ENCODE data around the gene ACTR8. TPM values are rescaled to one million over a fixed set of nuclear protein-coding genes. Genes with fewer than 3 reads are reported as not detected.

Gene ACTR8
- total RNA-seq, 1 donor from 2014 or later = 34.2 TPM

DNA sequence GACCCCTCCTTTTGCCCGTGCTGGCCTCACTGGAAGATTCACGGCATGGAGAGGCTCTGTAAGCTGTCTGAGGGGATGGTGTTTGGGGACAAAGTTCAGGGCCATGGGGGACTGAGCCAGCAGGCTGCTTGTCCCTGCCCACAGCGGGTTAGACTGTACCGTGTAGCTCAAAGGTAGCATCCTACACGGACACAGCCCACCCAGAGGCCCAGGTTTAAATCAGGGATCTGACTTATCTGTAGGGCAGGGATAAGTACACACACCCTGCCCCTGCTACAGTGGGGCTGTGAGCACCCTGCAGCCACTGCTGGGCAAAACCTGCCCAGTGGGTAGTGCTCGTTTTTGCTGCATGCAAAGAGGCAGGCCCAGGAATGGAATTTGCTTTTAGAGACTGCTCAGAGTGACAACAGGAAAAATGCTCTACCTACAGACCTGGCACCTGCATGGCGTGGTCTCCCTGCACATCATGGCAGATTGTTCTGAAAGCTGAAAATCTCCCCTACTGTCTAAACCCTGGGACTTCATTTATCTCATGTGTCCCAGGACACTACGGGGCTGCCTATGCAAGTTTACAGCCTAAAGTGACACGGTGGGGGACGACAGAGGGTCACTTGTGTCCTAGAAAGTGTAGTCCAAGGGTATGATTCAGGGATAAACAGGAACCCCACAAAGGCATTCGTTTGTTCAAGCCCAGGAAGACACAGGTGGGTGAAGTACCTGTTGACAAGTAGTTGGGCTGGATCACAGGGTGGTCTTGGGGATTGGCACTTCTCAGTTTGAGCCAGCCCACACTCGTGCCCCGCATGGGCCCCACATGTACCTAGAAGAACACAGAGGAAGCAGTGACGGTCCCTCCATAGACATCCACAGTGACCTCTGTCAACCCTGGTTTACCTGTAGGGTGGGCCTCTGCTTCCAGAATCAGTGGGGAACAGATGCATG lies 63.5 kb downstream of the ACTR8 start:
- no peak for DNase-seq (ENCODE audit: extremely low read depth, low read depth, low spot score)

DNA sequence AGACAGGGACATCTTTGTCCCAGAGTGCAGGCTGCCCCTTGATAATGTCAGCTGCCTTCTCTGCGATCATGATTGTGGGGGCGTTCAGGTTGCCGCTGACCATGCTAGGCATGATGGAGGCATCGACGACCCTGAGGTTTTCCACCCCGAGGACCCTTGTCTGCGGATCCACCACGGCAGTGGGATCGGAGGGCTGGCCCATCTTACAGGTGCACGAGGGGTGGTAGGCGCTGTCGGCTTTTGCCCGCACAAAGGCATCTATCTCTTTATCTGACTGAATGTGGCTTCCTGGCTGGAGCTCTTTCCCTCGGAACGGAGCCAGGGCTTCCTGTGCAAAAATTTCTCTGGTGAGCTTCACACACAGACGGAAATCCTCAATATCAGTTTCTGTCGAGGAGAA lies 64.1 kb downstream of the ACTR8 start:
- no peak for DNase-seq (ENCODE audit: extremely low read depth, low read depth, low spot score)

DNA sequence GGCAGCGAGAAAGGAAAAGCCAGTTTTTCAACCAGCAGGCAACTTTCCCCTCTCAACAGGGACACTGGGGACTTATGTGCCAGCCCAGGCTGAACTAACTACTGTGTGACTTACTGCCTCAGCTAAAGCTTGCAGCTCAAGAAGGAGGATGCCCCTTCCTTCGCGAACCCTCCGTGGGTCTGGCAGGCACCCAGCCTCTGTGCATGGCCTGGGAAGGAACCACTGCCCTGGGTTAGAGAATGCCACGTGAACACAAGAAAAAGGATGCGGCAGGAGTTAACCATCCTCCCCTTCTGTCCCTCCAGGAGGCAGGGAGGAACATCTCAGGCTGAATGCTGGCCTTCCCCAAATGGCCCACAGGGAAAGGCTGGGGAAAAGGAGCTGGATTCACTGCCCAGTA lies 64.7 kb downstream of the ACTR8 start:
- DNase-seq (ENCODE audit: extremely low read depth, low read depth, low spot score) = no peak

Other genes starting within 250 kb of the ACTR8 start
- gene CHDH, start 35.7 kb downstream of the ACTR8 start, total RNA-seq = 0.06 and 0.82 TPM in 2 replicates
- gene IL17RB, start 35.6 kb downstream of the ACTR8 start, total RNA-seq = not detected in 2 replicates
- gene SELENOK, start 9.7 kb upstream of the ACTR8 start, total RNA-seq = 19.4 and 20.4 TPM in 2 replicates
- gene CACNA2D3, start 240.4 kb upstream of the ACTR8 start, total RNA-seq = 0.05 TPM in 1 of 2 replicates, not detected in the other